ENCODE results near the gene C1orf105. TPM values are rescaled to one million over a fixed set of nuclear protein-coding genes. Genes with fewer than 3 reads are reported as not detected.

C1orf105 gene
- total RNA-seq, 4 donors from 2014 or later, result not detected

DNA sequence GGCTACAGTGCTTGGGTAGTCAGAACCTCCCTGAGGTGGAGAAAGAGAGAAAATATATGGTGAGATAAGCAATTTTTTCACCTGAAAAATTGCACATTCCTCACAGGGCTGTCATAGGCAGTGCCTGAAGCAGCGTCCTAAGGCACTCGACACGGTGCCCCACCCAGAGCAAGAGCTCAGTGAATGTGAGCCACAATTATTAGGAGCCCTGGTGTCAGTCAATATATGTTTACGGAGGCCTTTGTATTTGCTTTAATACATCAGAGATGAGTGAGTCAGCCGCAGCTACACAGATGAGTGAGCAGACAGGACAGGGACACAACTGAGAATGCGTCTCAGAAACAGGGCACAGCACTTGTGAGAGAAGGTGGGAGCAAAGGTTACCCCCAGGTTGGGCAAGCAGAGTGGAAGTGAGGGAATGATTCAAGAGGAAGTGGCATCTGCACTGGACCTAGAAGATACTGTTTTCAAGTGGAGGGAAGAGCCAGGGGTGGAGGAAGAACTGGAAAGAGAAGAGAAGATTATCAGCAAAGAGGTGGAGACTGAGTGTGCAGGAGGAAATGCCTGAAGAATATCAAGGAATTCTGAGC, 28.6 kb downstream of the C1orf105 start:
- Histone ChIP-seq H3K27ac (no peak overlapping the region), H3K4me1 (peaks cover 0 to 16% (median 0%) of the 10 kb centered on the region in 3 donors), H3K9me3 (no peaks in the 10 kb centered on the region), H3K36me3 (no peaks in the 10 kb centered on the region), H3K4me3 (no peak overlapping the region), H3K27me3 (no peaks in the 10 kb centered on the region)
- TF ChIP-seq POLR2AphosphoS5 (IDR thresholded peaks at IDR 0.05), result no peak
- TF ChIP-seq EP300 (IDR thresholded peaks at IDR 0.05), result no peak
- no peak for TF ChIP-seq POLR2A (IDR thresholded peaks at IDR 0.05)
- no peak for TF ChIP-seq CTCF (IDR thresholded peaks at IDR 0.05)
- 91% methylated on average over 4 of the region's 6 CpGs; no CpG with 5 or more reads in 1 of the 2 donors for WGBS, 2 donors (ENCODE audit: low coverage in 1 of 2)
- ATAC-seq, result no peak

DNA sequence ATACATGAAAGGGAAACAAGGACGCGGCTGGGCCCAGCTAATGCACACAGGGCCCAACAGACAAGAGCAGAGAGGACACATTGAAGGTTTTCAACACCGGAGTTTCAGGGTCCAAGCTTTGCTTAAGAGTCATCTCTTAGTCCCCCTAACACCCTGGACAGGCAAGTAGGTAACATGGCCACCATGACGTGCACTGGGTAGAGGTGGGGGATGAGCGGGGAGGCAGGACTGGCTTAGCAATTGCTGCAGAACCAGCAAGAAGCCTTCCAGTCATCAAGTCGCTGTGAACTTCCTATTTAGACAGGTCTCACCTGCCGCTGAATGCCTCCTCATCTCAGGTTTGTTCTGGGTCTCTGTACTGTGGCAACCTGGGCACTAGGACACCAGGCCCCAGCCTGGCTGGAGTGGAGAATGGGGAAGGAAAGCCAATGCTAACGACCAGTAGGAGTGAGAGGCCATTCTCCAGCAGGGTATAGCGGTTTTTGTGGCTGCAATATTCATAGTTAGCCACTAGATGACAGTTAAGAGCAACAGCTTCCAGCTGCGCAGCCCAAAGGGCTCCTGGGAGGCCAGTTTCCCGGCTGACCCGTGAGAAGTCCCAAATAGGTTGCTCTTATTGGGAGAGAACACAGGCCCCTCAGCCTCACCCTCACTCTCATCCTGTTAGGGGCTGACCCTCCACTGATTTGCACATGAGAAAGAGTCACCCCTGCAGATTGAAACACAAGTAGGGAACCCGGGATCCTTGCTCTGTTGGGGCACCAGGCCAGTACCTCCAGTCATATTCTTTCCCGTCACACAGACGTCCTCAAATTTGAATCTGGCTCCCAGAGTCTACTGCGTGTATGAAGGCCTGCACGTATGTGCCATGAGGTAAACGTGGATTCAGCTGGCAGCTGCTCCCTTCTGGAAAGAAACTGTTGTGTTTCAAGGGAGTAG, 29.4 kb downstream of the C1orf105 start:
- Histone ChIP-seq H3K36me3 (no peaks in the 10 kb centered on the region), H3K4me3 (no peak overlapping the region), H3K4me1 (peaks cover 0 to 10% (median 0%) of the 10 kb centered on the region in 3 donors), H3K27ac (no peak overlapping the region), H3K27me3 (no peaks in the 10 kb centered on the region), H3K9me3 (no peaks in the 10 kb centered on the region)
- TF ChIP-seq CTCF (IDR thresholded peaks at IDR 0.05) (peak; percentile 79 to 93 (median 86)), POLR2AphosphoS5 (IDR thresholded peaks at IDR 0.05) (no peak)
- peak; percentile 82 for ATAC-seq
- WGBS, 2 donors (ENCODE audit: low coverage in 1 of 2), result 37 to 40% methylated on average over 4 to 11 of the region's 18 CpGs

- WGBS, 2 donors (ENCODE audit: low coverage in 1 of 2), result no CpG with 5 or more reads among the region's 7 CpGs
- no peak overlapping the region for H3K4me3 ChIP-seq
- no peak for TF ChIP-seq POLR2AphosphoS5 (IDR thresholded peaks at IDR 0.05)
- TF ChIP-seq EP300 (IDR thresholded peaks at IDR 0.05), result no peak
- TF ChIP-seq POLR2A (IDR thresholded peaks at IDR 0.05), result no peak
- no peak for TF ChIP-seq CTCF (IDR thresholded peaks at IDR 0.05)
- peaks cover 0 to 10% (median 0%) of the 10 kb centered on the region in 3 donors for H3K4me1 ChIP-seq
- H3K36me3 ChIP-seq, result no peaks in the 10 kb centered on the region
- H3K27me3 ChIP-seq, result no peaks in the 10 kb centered on the region
- H3K27ac ChIP-seq, result no peak overlapping the region
- H3K9me3 ChIP-seq, result no peaks in the 10 kb centered on the region
- no peak for ATAC-seq
These were observed 30.0 kb downstream of the C1orf105 start for GRCh38 chr1:172450524-172450885.

GRCh38 chr1:172451002-172451443, 30.5 kb downstream of the C1orf105 start:
- no peak overlapping the region for H3K27ac ChIP-seq
- H3K36me3 ChIP-seq, result no peaks in the 10 kb centered on the region
- no peak for ATAC-seq
- H3K4me1 ChIP-seq, result peaks cover 0 to 10% (median 0%) of the 10 kb centered on the region in 3 donors
- no peaks in the 10 kb centered on the region for H3K27me3 ChIP-seq
- 41 to 72% methylated on average over 2 of the region's 2 CpGs for WGBS, 2 donors (ENCODE audit: low coverage in 1 of 2)
- TF ChIP-seq EP300 (IDR thresholded peaks at IDR 0.05) (no peak), POLR2AphosphoS5 (IDR thresholded peaks at IDR 0.05) (no peak), POLR2A (IDR thresholded peaks at IDR 0.05) (no peak), CTCF (IDR thresholded peaks at IDR 0.05) (no peak)
- H3K4me3 ChIP-seq, result no peak overlapping the region
- H3K9me3 ChIP-seq, result no peaks in the 10 kb centered on the region

All from gastroesophageal sphincter (tissue), 4 donors.